Stimulated activated naive CD8-positive, alpha-beta T cell treated with anti-CD3 and anti-CD28 coated beads, Interleukin-15, Interleukin-2, amounts not matched to agents 100 ng/mL and 50 ng/mL, for 24 hours (primary cell): ENCODE results near the gene USH1C.

Experiments used
- H3K27ac Mint-ChIP-seq: one replicate; pipeline ENCODE4 v1.8.0; 2021; ENCODE audit warnings: mild to moderate bottlenecking, mixed read lengths
- H3K27me3 Mint-ChIP-seq: one replicate; pipeline ENCODE4 v1.8.0; 2021; ENCODE audit warnings: mixed read lengths
- H3K36me3 Mint-ChIP-seq: one replicate; pipeline ENCODE4 v1.8.0; 2021; ENCODE audit warnings: low read depth, mixed read lengths
- H3K4me1 Mint-ChIP-seq: one replicate; pipeline ENCODE4 v1.8.0; 2021; ENCODE audit warnings: low read depth, mixed read lengths
- H3K4me3 Mint-ChIP-seq: one replicate; pipeline ENCODE4 v1.8.0; 2021; ENCODE audit warnings: mild to moderate bottlenecking, mixed read lengths
- H3K9me3 Mint-ChIP-seq: one replicate; pipeline ENCODE4 v1.8.0; 2021; ENCODE audit warnings: mixed read lengths

The USH1C gene

GRCh38 chr11:17476317-17477083 is 67.7 kb downstream of the USH1C start, which contains the start of gene ABCC8:
Gene ABCC8, minus strand, starts transcription at chr11:17476845. Its CDS starts 69 bp downstream, at chr11:17476776.
- Mint-ChIP-seq H3K36me3 (no peaks in the 10 kb centered on the region), H3K27me3 (peaks cover 72% of the 10 kb centered on the region), H3K27ac (no peak within 1 kb of the TSS), H3K4me1 (peaks cover 3% of the 10 kb centered on the region), H3K4me3 (peak within 1 kb of the TSS; percentile 38), H3K9me3 (no peaks in the 10 kb centered on the region)

- Mint-ChIP-seq H3K36me3 (no peaks in the 10 kb centered on the region), H3K4me1 (peaks cover 3% of the 10 kb centered on the region), H3K4me3 (peak overlapping the region; percentile 38), H3K9me3 (no peaks in the 10 kb centered on the region), H3K27me3 (peaks cover 73% of the 10 kb centered on the region), H3K27ac (no peak overlapping the region)
Observed at GRCh38 chr11:17475666-17476316, 68.4 kb downstream of the USH1C start.

GRCh38 chr11:17473071-17473744 is 71.0 kb downstream of the USH1C start:
- H3K36me3 Mint-ChIP-seq: no peaks in the 10 kb centered on the region
- no peak overlapping the region for H3K4me3 Mint-ChIP-seq
- peaks cover 53% of the 10 kb centered on the region for H3K27me3 Mint-ChIP-seq
- no peaks in the 10 kb centered on the region for H3K9me3 Mint-ChIP-seq
- H3K4me1 Mint-ChIP-seq: peaks cover 3% of the 10 kb centered on the region
- no peak overlapping the region for H3K27ac Mint-ChIP-seq

- Mint-ChIP-seq H3K4me3 (no peak overlapping the region), H3K27ac (no peak overlapping the region), H3K4me1 (peaks cover 3% of the 10 kb centered on the region), H3K9me3 (no peaks in the 10 kb centered on the region), H3K36me3 (no peaks in the 10 kb centered on the region), H3K27me3 (peaks cover 46% of the 10 kb centered on the region)
Observed at GRCh38 chr11:17472467-17472866, 71.7 kb downstream of the USH1C start.

GRCh38 chr11:17471501-17471900 is 72.7 kb downstream of the USH1C start:
- Mint-ChIP-seq H3K27me3 (peaks cover 40% of the 10 kb centered on the region), H3K9me3 (no peaks in the 10 kb centered on the region), H3K27ac (no peak overlapping the region), H3K4me3 (no peak overlapping the region), H3K4me1 (peaks cover 3% of the 10 kb centered on the region), H3K36me3 (no peaks in the 10 kb centered on the region)

GRCh38 chr11:17469998-17470397 is 74.2 kb downstream of the USH1C start:
- Mint-ChIP-seq H3K4me1 (no peaks in the 10 kb centered on the region), H3K9me3 (no peaks in the 10 kb centered on the region), H3K36me3 (no peaks in the 10 kb centered on the region), H3K27me3 (peaks cover 28% of the 10 kb centered on the region), H3K4me3 (no peak overlapping the region), H3K27ac (no peak overlapping the region)

GRCh38 chr11:17468122-17468521 is 76.1 kb downstream of the USH1C start:
- Mint-ChIP-seq H3K36me3 (no peaks in the 10 kb centered on the region), H3K27ac (no peak overlapping the region), H3K4me3 (no peak overlapping the region), H3K9me3 (no peaks in the 10 kb centered on the region), H3K27me3 (peaks cover 9% of the 10 kb centered on the region), H3K4me1 (no peaks in the 10 kb centered on the region)

- H3K4me1 Mint-ChIP-seq: no peaks in the 10 kb centered on the region
- no peak overlapping the region for H3K27ac Mint-ChIP-seq
- H3K36me3 Mint-ChIP-seq: no peaks in the 10 kb centered on the region
- H3K4me3 Mint-ChIP-seq: no peak overlapping the region
- H3K9me3 Mint-ChIP-seq: no peaks in the 10 kb centered on the region
- H3K27me3 Mint-ChIP-seq: no peaks in the 10 kb centered on the region
Observed at GRCh38 chr11:17463546-17464174, 80.6 kb downstream of the USH1C start.

- Mint-ChIP-seq H3K27ac (no peak overlapping the region), H3K4me1 (no peaks in the 10 kb centered on the region), H3K36me3 (no peaks in the 10 kb centered on the region), H3K9me3 (no peaks in the 10 kb centered on the region), H3K4me3 (no peak overlapping the region), H3K27me3 (no peaks in the 10 kb centered on the region)
Observed at GRCh38 chr11:17462940-17463339, 81.3 kb downstream of the USH1C start.

GRCh38 chr11:17460406-17460805 is 83.8 kb downstream of the USH1C start:
- no peak overlapping the region for H3K27ac Mint-ChIP-seq
- no peaks in the 10 kb centered on the region for H3K4me1 Mint-ChIP-seq
- H3K27me3 Mint-ChIP-seq: peaks cover 5% of the 10 kb centered on the region
- no peaks in the 10 kb centered on the region for H3K9me3 Mint-ChIP-seq
- no peak overlapping the region for H3K4me3 Mint-ChIP-seq
- no peaks in the 10 kb centered on the region for H3K36me3 Mint-ChIP-seq

GRCh38 chr11:17459236-17459896 is 84.8 kb downstream of the USH1C start:
- no peaks in the 10 kb centered on the region for H3K4me1 Mint-ChIP-seq
- H3K27me3 Mint-ChIP-seq: peaks cover 5% of the 10 kb centered on the region
- H3K4me3 Mint-ChIP-seq: no peak overlapping the region
- no peaks in the 10 kb centered on the region for H3K9me3 Mint-ChIP-seq
- no peak overlapping the region for H3K27ac Mint-ChIP-seq
- H3K36me3 Mint-ChIP-seq: no peaks in the 10 kb centered on the region

GRCh38 chr11:17458268-17458667 is 85.9 kb downstream of the USH1C start:
- H3K27me3 Mint-ChIP-seq: peaks cover 5% of the 10 kb centered on the region
- H3K9me3 Mint-ChIP-seq: no peaks in the 10 kb centered on the region
- no peak overlapping the region for H3K27ac Mint-ChIP-seq
- no peaks in the 10 kb centered on the region for H3K4me1 Mint-ChIP-seq
- no peaks in the 10 kb centered on the region for H3K36me3 Mint-ChIP-seq
- no peak overlapping the region for H3K4me3 Mint-ChIP-seq

- Mint-ChIP-seq H3K9me3 (no peaks in the 10 kb centered on the region), H3K4me3 (no peak overlapping the region), H3K27ac (no peak overlapping the region), H3K27me3 (peaks cover 7% of the 10 kb centered on the region), H3K4me1 (no peaks in the 10 kb centered on the region), H3K36me3 (no peaks in the 10 kb centered on the region)
Observed at GRCh38 chr11:17457396-17458173, 86.6 kb downstream of the USH1C start.

GRCh38 chr11:17452668-17453067 is 91.5 kb downstream of the USH1C start:
- H3K4me1 Mint-ChIP-seq: no peaks in the 10 kb centered on the region
- H3K36me3 Mint-ChIP-seq: no peaks in the 10 kb centered on the region
- H3K4me3 Mint-ChIP-seq: no peak overlapping the region
- H3K9me3 Mint-ChIP-seq: no peaks in the 10 kb centered on the region
- H3K27ac Mint-ChIP-seq: no peak overlapping the region
- peaks cover 18% of the 10 kb centered on the region for H3K27me3 Mint-ChIP-seq
